HepG2 (cell line): Measurements from ENCODE around the gene RASL10B. TPM values are rescaled to one million over a fixed set of nuclear protein-coding genes. Genes with fewer than 3 reads are reported as not detected.

Experiments used
- ATAC-seq: fragments of 200-7000 bp; cut with Tn5 transposase; 3 replicates; pipeline ENCODE4 v1.9.1; 2020; ENCODE audit warnings: mild to moderate bottlenecking, moderate library complexity
- BruUV-seq: library from RNA; stranded (reverse); fragments of 400-500 nt; replicated peaks from 2 replicates; lab custom pipeline; 2021; lab: Mats Ljungman, UMichigan
- CTCF ChIA-PET: fragments of 300-600 bp; formaldehyde crosslinking; extraction: SDS; loops from one replicate; lab custom pipeline; 2021; ENCODE audit warnings: low total read pairs, inconsistent platforms, low intra/inter-chr PET ratio; lab: Yijun Ruan, JAX
- POLR2A ChIA-PET: fragments of 350-600 bp; sonication (Branson Sonifier 250); formaldehyde crosslinking; loops from one replicate; lab custom pipeline; 2020; ENCODE audit warnings: antibody characterized with exemption, inconsistent platforms; lab: Yijun Ruan, JAX
- DNase-seq: peaks from one replicate; pipeline ENCODE4 v3.0.0-alpha.2; 2015; ENCODE audit warnings: low spot score
- FAIRE-seq: peaks from 3 replicates; lab custom pipeline; 2011; peaks lifted over from hg19 to GRCh38; lab: Jason Lieb, UNC
- H2AFZ ChIP-seq: one replicate; pipeline ENCODE4 v1.6.1; 2011; ENCODE audit warnings: low read length, inconsistent platforms
- H3K27ac ChIP-seq: fragments of 300-600 bp; 3 replicates; pipeline ENCODE4 v1.8.0; 2011; ENCODE audit warnings: mixed run types, mild to moderate bottlenecking, mixed read lengths, low read length, inconsistent platforms; ENCODE audit not compliant: insufficient read depth; ENCODE audit errors: extremely low read length
- H3K27me3 ChIP-seq, 2 experiments: fragments of 200-600 bp in 1 of 2; 2 replicates in 1 of 2; 3 replicates in 1 of 2; pipeline versions ENCODE4 v1.6.0 to v1.8.0; 2011; ENCODE audit warnings: low read length in 2 of 2, mild to moderate bottlenecking in 2 of 2, moderate library complexity in 2 of 2, inconsistent platforms in 1 of 2; ENCODE audit not compliant: insufficient read depth in 2 of 2, control insufficient read depth in 1 of 2
- H3K36me3 ChIP-seq, 2 experiments: fragments of 200-600 bp in 1 of 2; replicated peaks in 1 of 2; 2 replicates in 1 of 2; 3 replicates in 1 of 2; pipeline versions ENCODE4 v1.5.1 to v1.8.0; 2011; ENCODE audit warnings: low read length in 2 of 2, inconsistent platforms in 1 of 2; ENCODE audit not compliant: insufficient read depth in 2 of 2, control insufficient read depth in 1 of 2
- H3K4me1 ChIP-seq: 2 replicates; pipeline ENCODE4 v1.5.1; 2012; ENCODE audit warnings: low read length, inconsistent platforms; ENCODE audit not compliant: insufficient read depth
- H3K4me2 ChIP-seq: 2 replicates; pipeline ENCODE4 v1.6.0; 2011; ENCODE audit warnings: low read depth, low read length, inconsistent platforms
- H3K4me3 ChIP-seq, 3 experiments: fragments of 200-600 bp in 1 of 3; sonication (generic), shearing (Covaris generic) in 1 of 3; replicated peaks in 1 of 3; 2 replicates each; pipeline ENCODE4 v1.5.1; 2011 to 2016; ENCODE audit warnings: low read length in 3 of 3, inconsistent platforms in 2 of 3, low read depth in 2 of 3, mild to moderate bottlenecking in 2 of 3, control low read depth in 1 of 3, mixed read lengths in 1 of 3; ENCODE audit not compliant: insufficient read depth in 1 of 3
- H3K79me2 ChIP-seq: one replicate; pipeline ENCODE4 v1.6.1; 2011; ENCODE audit warnings: low read length, inconsistent platforms; ENCODE audit not compliant: insufficient read depth
- H3K9ac ChIP-seq: 2 replicates; pipeline ENCODE4 v1.6.0; 2011; ENCODE audit warnings: mild to moderate bottlenecking, low read depth, low read length, inconsistent platforms; ENCODE audit not compliant: insufficient read depth
- H3K9me3 ChIP-seq: 2 replicates; pipeline ENCODE4 v1.5.1; 2012; ENCODE audit warnings: mild to moderate bottlenecking, low read length
- H4K20me1 ChIP-seq: 2 replicates; pipeline ENCODE4 v1.6.0; 2011; ENCODE audit warnings: inconsistent platforms, mild to moderate bottlenecking, low read length, moderate library complexity; ENCODE audit not compliant: insufficient read depth
- EEA1 ChIP-seq: sonication (generic); formaldehyde crosslinking; IDR thresholded peaks from 2 replicates; pipeline ENCODE4 v1.5.1; 2020; ENCODE audit warnings: mild to moderate bottlenecking, missing genetic modification reagents, borderline replicate concordance
- KAT8 ChIP-seq: IDR thresholded peaks from 2 replicates; pipeline ENCODE4 v1.6.1; 2016; ENCODE audit warnings: missing genetic modification reagents, missing compliant biosample characterization
- MED13 ChIP-seq: sonication (generic); formaldehyde crosslinking; IDR thresholded peaks from 2 replicates; pipeline ENCODE4 v1.5.0; 2020; ENCODE audit warnings: missing genetic modification reagents
- NRL ChIP-seq: sonication (generic); formaldehyde crosslinking; IDR thresholded peaks from 2 replicates; pipeline ENCODE4 v1.5.0; 2020; ENCODE audit warnings: missing genetic modification reagents, mild to moderate bottlenecking, moderate library complexity, borderline replicate concordance
- PHF21A ChIP-seq: sonication (generic); formaldehyde crosslinking; IDR thresholded peaks from 2 replicates; pipeline ENCODE4 v1.5.0; 2020; ENCODE audit warnings: mild to moderate bottlenecking, missing genetic modification reagents
- SNAI1 ChIP-seq: sonication (generic); formaldehyde crosslinking; IDR thresholded peaks from 2 replicates; pipeline ENCODE4 v1.5.0; 2020; ENCODE audit warnings: mild to moderate bottlenecking, missing genetic modification reagents, borderline replicate concordance
- ZBTB21 ChIP-seq: sonication (generic); formaldehyde crosslinking; IDR thresholded peaks from 2 replicates; pipeline ENCODE4 v1.4.0; 2020; ENCODE audit warnings: missing genetic modification reagents
- ZNF30 ChIP-seq: sonication (generic); formaldehyde crosslinking; IDR thresholded peaks from 2 replicates; pipeline ENCODE4 v1.5.0; 2020; ENCODE audit warnings: mild to moderate bottlenecking, missing genetic modification reagents
- ZNF615 ChIP-seq: sonication (generic); formaldehyde crosslinking; IDR thresholded peaks from 2 replicates; pipeline ENCODE4 v1.5.0; 2020; ENCODE audit warnings: mild to moderate bottlenecking, missing genetic modification reagents, borderline replicate concordance
- ZNF772 ChIP-seq: sonication (generic); formaldehyde crosslinking; IDR thresholded peaks from 2 replicates; pipeline ENCODE4 v1.5.0; 2020; ENCODE audit warnings: mild to moderate bottlenecking, missing genetic modification reagents
- WGBS: methylation state at CpG from one replicate; pipeline ENCODE4 v1.1.6; 2017; ENCODE audit warnings: low lambda C conversion rate; 5-methylcytosine and 5-hydroxymethylcytosine counted together
- in situ Hi-C: cut with HindIII; loops from 2 replicates; pipeline ENCODE4 v1.10.0; 2017; ENCODE audit warnings: low pct_unique_long_range_greater_than_20kb; ENCODE audit not compliant: extremely low pct_ligation_motif_present
- intact Hi-C: fragments of 100-400 bp; cut with micrococcal nuclease; formaldehyde crosslinking; loops from one replicate; pipeline ENCODE4 v1.10.0; 2022; ENCODE audit not compliant: unreplicated experiment
- polyA plus RNA-seq, 8 experiments: library from polyadenylated mRNA; depleted of rRNA in 3 of 8; stranded (reverse) in 7 of 8; unstranded in 1 of 8; fragments of >200 nt; fragmentation: Illumina TruSeq in 4 of 8; extraction: Trizol in 4 of 8; gene quantifications; 2 replicates each; pipeline versions ENCODE4 v1.2.1 to v1.2.3, GENCODE V29; 2011 to 2016; ENCODE audit warnings: low read depth in 4 of 8, missing spikeins in 1 of 8, mixed read lengths in 1 of 8; ENCODE audit not compliant: insufficient read depth in 1 of 8
- total RNA-seq, 5 experiments: library from RNA; depleted of rRNA; stranded (reverse); fragments of >200 nt; fragmentation: Illumina TruSeq; extraction: Trizol; gene quantifications; 2 replicates each; pipeline ENCODE4 v1.2.3, GENCODE V29; 2016; ENCODE audit warnings: low read depth in 1 of 5
- TF ChIP-seq, protein P1 (sequence below): sonication (generic); formaldehyde crosslinking; IDR thresholded peaks from 2 replicates; pipeline ENCODE4 v1.4.0; 2020; ENCODE audit warnings: missing genetic modification reagents, borderline replicate concordance
- TF ChIP-seq, protein P2 (sequence below): IDR thresholded peaks from 2 replicates; pipeline ENCODE4 v1.6.1; 2016
- TF ChIP-seq, protein P3 (sequence below): sonication (generic); formaldehyde crosslinking; conservative IDR thresholded peaks from 2 replicates; pipeline ENCODE4 v1.4.0; 2020; ENCODE audit warnings: missing genetic modification reagents
- TF ChIP-seq, protein P4 (sequence below): IDR thresholded peaks from 2 replicates; pipeline ENCODE4 v1.6.1; 2012; ENCODE audit warnings: inconsistent platforms

Gene RASL10B
- total and polyA plus RNA-seq, 2 of the 13 experiments (the other 11 are each of a cell fraction or from before 2014, with no cell fraction given): 8.8 to 11.0 TPM

DNA sequence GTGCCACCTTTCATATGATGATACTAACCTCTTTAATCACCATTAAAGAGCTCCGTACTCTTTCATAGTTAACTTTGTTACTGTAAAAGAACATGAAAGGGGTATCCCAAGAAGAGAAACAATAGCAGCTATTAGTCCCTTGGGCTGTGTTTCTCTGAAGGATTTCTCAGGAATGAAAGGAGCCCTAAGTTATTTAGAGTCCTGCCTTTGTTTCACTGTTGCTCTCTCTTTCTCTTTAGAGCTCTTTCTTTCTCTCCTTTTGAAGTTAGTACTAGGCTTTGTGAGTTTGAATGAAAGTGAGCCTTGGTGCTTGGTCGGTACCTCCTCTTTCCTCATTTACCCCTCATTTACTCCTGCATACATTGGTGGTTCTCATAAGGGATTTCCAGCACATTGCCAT lies 20.5 kb upstream of the RASL10B start:
- Histone ChIP-seq H3K9ac (no peak overlapping the region), H3K36me3 (peaks cover 4 to 29% of the 10 kb centered on the region in 2 experiments), H2AFZ (no peak overlapping the region), H3K4me3 (no peak overlapping the region), H3K79me2 (no peaks in the 10 kb centered on the region), H3K9me3 (no peaks in the 10 kb centered on the region), H3K27ac (no peak overlapping the region), H3K4me2 (no peak overlapping the region), H3K4me1 (peaks cover 22% of the 10 kb centered on the region), H4K20me1 (0 out of 2 replicates have a peak, but pooled peaks cover 4% of the 10 kb centered on the region), H3K27me3 (no peaks in the 10 kb centered on the region)
- intact Hi-C loops (no loop called here), in situ Hi-C loops (loop anchor here (25.0 kb wide), 1 partner anchor 101 kb away; the partner anchor contains the start of gene TAF15)
- ChIA-PET CTCF (no interaction called here), POLR2A (no interaction called here)
- DNase-seq (no peak), FAIRE-seq (no peak), ATAC-seq (no peak)
- whole genome bisulfite sequencing: 95% methylated on average over 2 of the region's 2 CpGs
- BruUV-seq: no TSS peak
- TF ChIP-seq, protein P1, sequence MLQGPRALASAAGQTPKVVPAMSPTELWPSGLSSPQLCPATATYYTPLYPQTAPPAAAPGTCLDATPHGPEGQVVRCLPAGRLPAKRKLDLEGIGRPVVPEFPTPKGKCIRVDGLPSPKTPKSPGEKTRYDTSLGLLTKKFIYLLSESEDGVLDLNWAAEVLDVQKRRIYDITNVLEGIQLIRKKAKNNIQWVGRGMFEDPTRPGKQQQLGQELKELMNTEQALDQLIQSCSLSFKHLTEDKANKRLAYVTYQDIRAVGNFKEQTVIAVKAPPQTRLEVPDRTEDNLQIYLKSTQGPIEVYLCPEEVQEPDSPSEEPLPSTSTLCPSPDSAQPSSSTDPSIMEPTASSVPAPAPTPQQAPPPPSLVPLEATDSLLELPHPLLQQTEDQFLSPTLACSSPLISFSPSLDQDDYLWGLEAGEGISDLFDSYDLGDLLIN: no peak
- TF ChIP-seq PHF21A (CRISPR knock-in tag) (no peak), EEA1 (CRISPR knock-in tag) (no peak), SNAI1 (no peak), ZNF772 (CRISPR knock-in tag) (no peak)

DNA sequence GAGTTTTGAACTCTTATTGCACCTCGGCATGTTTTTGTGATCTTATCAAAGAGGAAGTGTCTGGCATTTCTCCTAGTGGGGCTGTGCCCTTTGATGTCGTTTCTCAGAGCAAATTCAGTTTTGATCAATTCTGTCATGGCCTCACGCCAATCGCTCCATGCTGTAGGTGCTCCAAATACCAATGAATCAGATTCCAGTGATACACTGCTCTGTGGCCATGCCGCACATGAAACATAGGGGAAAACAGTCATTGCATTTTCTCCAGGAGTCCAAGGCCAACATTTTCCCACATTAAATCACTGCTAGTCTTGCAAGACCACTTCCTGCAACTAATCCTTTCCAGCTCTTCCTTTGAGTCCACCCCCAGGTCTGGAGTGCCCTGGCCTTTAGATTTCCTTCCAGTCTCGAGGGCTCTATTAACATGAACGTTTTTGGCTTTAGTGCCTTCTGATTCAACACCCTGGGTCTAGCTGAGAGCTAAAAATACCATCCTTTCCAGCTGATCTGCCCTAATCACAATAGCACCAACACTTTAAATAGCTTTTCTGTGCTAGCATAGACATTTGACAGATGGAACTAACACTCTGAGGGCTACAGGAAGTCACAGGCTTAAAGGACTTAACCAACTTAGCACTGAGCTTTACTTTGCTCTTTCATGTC lies 18.2 kb upstream of the RASL10B start:
- H3K27me3 ChIP-seq: no peaks in the 10 kb centered on the region
- ChIA-PET POLR2A (interaction anchor here (0.6 to 1.9 kb wide), 2 partner anchors 13 to 18 kb away, joined by 5 to 7 read pairs; partner anchors contain the start of gene RASL10B), CTCF (no interaction called here)
- H3K27ac ChIP-seq: peak overlapping the region; percentile 61
- no peak overlapping the region for H3K9ac ChIP-seq
- no peaks in the 10 kb centered on the region for H4K20me1 ChIP-seq
- no peak overlapping the region for H2AFZ ChIP-seq
- peaks cover 8 to 40% of the 10 kb centered on the region in 2 experiments; a peak in 4 of 5 replicates for H3K36me3 ChIP-seq
- H3K4me3 ChIP-seq: no peak overlapping the region
- 34% methylated on average over 7 of the region's 7 CpGs for WGBS
- FAIRE-seq (no peak), ATAC-seq (peak; percentile 95), DNase-seq (peak; percentile 87)
- in situ Hi-C loops: loop anchor here (25.0 kb wide), 1 partner anchor 99 kb away; the partner anchor contains the start of gene TAF15
- no peaks in the 10 kb centered on the region for H3K79me2 ChIP-seq
- H3K9me3 ChIP-seq: no peaks in the 10 kb centered on the region
- BruUV-seq: no TSS peak
- H3K4me1 ChIP-seq: peaks cover 16% of the 10 kb centered on the region
- H3K4me2 ChIP-seq: 0 out of 2 replicates have a peak overlapping the region, but pooled peaks have one; percentile 18
- intact Hi-C loops: no loop called here
- TF ChIP-seq ZNF615 (CRISPR knock-in tag): no peak
- no peak for TF ChIP-seq SNAI1
- no peak for TF ChIP-seq NRL (CRISPR knock-in tag)
- TF ChIP-seq KAT8 (CRISPR knock-in tag): no peak
- TF ChIP-seq ZNF30 (CRISPR knock-in tag): no peak
- TF ChIP-seq, protein P2, sequence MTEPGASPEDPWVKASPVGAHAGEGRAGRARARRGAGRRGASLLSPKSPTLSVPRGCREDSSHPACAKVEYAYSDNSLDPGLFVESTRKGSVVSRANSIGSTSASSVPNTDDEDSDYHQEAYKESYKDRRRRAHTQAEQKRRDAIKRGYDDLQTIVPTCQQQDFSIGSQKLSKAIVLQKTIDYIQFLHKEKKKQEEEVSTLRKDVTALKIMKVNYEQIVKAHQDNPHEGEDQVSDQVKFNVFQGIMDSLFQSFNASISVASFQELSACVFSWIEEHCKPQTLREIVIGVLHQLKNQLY (CRISPR knock-in tag): no peak
- no peak for TF ChIP-seq MED13 (CRISPR knock-in tag)
- TF ChIP-seq, protein P3, sequence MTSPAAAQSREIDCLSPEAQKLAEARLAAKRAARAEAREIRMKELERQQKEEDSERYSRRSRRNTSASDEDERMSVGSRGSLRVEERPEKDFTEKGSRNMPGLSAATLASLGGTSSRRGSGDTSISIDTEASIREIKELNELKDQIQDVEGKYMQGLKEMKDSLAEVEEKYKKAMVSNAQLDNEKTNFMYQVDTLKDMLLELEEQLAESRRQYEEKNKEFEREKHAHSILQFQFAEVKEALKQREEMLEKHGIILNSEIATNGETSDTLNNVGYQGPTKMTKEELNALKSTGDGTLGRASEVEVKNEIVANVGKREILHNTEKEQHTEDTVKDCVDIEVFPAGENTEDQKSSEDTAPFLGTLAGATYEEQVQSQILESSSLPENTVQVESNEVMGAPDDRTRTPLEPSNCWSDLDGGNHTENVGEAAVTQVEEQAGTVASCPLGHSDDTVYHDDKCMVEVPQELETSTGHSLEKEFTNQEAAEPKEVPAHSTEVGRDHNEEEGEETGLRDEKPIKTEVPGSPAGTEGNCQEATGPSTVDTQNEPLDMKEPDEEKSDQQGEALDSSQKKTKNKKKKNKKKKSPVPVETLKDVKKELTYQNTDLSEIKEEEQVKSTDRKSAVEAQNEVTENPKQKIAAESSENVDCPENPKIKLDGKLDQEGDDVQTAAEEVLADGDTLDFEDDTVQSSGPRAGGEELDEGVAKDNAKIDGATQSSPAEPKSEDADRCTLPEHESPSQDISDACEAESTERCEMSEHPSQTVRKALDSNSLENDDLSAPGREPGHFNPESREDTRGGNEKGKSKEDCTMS (CRISPR knock-in tag): no peak
- TF ChIP-seq, protein P4, sequence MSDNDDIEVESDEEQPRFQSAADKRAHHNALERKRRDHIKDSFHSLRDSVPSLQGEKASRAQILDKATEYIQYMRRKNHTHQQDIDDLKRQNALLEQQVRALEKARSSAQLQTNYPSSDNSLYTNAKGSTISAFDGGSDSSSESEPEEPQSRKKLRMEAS: no peak
- TF ChIP-seq ZBTB21 (CRISPR knock-in tag): no peak
